Measurements from ENCODE around the gene CNN2.

Gene CNN2

GRCh38 chr19:1054102-1055027 lies 28.0 kb downstream of the CNN2 start:
- Histone ChIP-seq H3K27me3 (ENCODE audit: insufficient read depth, poor library complexity, severe bottlenecking) (no peaks in the 10 kb centered on the region), H3K36me3 (ENCODE audit: low read depth) (no peaks in the 10 kb centered on the region; the same call in 1 of the 2 replicates), H3K4me3 (ENCODE audit: severe bottlenecking) (no peak overlapping the region), H3K27ac (ENCODE audit: poor library complexity, severe bottlenecking) (no peak overlapping the region), H3K4me1 (ENCODE audit: insufficient read depth, poor library complexity, severe bottlenecking) (no peaks in the 10 kb centered on the region), H3K9me3 (ENCODE audit: severe bottlenecking) (no peaks in the 10 kb centered on the region)
- TF ChIP-seq, protein P1, sequence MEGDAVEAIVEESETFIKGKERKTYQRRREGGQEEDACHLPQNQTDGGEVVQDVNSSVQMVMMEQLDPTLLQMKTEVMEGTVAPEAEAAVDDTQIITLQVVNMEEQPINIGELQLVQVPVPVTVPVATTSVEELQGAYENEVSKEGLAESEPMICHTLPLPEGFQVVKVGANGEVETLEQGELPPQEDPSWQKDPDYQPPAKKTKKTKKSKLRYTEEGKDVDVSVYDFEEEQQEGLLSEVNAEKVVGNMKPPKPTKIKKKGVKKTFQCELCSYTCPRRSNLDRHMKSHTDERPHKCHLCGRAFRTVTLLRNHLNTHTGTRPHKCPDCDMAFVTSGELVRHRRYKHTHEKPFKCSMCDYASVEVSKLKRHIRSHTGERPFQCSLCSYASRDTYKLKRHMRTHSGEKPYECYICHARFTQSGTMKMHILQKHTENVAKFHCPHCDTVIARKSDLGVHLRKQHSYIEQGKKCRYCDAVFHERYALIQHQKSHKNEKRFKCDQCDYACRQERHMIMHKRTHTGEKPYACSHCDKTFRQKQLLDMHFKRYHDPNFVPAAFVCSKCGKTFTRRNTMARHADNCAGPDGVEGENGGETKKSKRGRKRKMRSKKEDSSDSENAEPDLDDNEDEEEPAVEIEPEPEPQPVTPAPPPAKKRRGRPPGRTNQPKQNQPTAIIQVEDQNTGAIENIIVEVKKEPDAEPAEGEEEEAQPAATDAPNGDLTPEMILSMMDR (IDR thresholded peaks at IDR 0.05; ENCODE audit: poor library complexity, severe bottlenecking), result no peak
- ATAC-seq (ENCODE audit: low read depth), result no peak
- no peak for DNase-seq (ENCODE audit: low spot score)

- Histone ChIP-seq H3K27me3 (ENCODE audit: insufficient read depth, poor library complexity, severe bottlenecking) (no peaks in the 10 kb centered on the region), H3K9me3 (ENCODE audit: severe bottlenecking) (no peaks in the 10 kb centered on the region), H3K27ac (ENCODE audit: poor library complexity, severe bottlenecking) (no peak overlapping the region), H3K36me3 (ENCODE audit: low read depth) (no peaks in the 10 kb centered on the region; the same call in 1 of the 2 replicates), H3K4me1 (ENCODE audit: insufficient read depth, poor library complexity, severe bottlenecking) (no peaks in the 10 kb centered on the region), H3K4me3 (ENCODE audit: severe bottlenecking) (no peak overlapping the region)
- TF ChIP-seq, protein P1 (IDR thresholded peaks at IDR 0.05; ENCODE audit: poor library complexity, severe bottlenecking), result no peak
- no peak for DNase-seq (ENCODE audit: low spot score)
- ATAC-seq (ENCODE audit: low read depth), result no peak
These were observed 28.6 kb downstream of the CNN2 start for GRCh38 chr19:1055028-1055425.

GRCh38 chr19:1055886-1056620 lies 29.6 kb downstream of the CNN2 start:
- H3K4me3 ChIP-seq (ENCODE audit: severe bottlenecking), result no peak overlapping the region
- H3K9me3 ChIP-seq (ENCODE audit: severe bottlenecking), result no peaks in the 10 kb centered on the region
- no peak overlapping the region for H3K27ac ChIP-seq (ENCODE audit: poor library complexity, severe bottlenecking)
- no peaks in the 10 kb centered on the region for H3K4me1 ChIP-seq (ENCODE audit: insufficient read depth, poor library complexity, severe bottlenecking)
- TF ChIP-seq, protein P1 (IDR thresholded peaks at IDR 0.05; ENCODE audit: poor library complexity, severe bottlenecking), result no peak
- no peak for ATAC-seq (ENCODE audit: low read depth)
- no peaks in the 10 kb centered on the region; the same call in 1 of the 2 replicates for H3K36me3 ChIP-seq (ENCODE audit: low read depth)
- DNase-seq (ENCODE audit: low spot score), result no peak
- H3K27me3 ChIP-seq (ENCODE audit: insufficient read depth, poor library complexity, severe bottlenecking), result no peaks in the 10 kb centered on the region

GRCh38 chr19:1057176-1057855 lies 30.9 kb downstream of the CNN2 start:
- H3K4me3 ChIP-seq (ENCODE audit: severe bottlenecking), result no peak overlapping the region
- H3K9me3 ChIP-seq (ENCODE audit: severe bottlenecking), result no peaks in the 10 kb centered on the region
- ATAC-seq (ENCODE audit: low read depth) (no peak), DNase-seq (ENCODE audit: low spot score) (no peak)
- TF ChIP-seq, protein P1 (IDR thresholded peaks at IDR 0.05; ENCODE audit: poor library complexity, severe bottlenecking), result no peak
- no peaks in the 10 kb centered on the region; the same call in 1 of the 2 replicates for H3K36me3 ChIP-seq (ENCODE audit: low read depth)
- H3K27ac ChIP-seq (ENCODE audit: poor library complexity, severe bottlenecking), result no peak overlapping the region
- no peaks in the 10 kb centered on the region for H3K27me3 ChIP-seq (ENCODE audit: insufficient read depth, poor library complexity, severe bottlenecking)
- H3K4me1 ChIP-seq (ENCODE audit: insufficient read depth, poor library complexity, severe bottlenecking), result no peaks in the 10 kb centered on the region

All from RWPE2 (cell line).